A549 (cell line): ENCODE data around the gene EIF2B2. TPM values are rescaled to one million over a fixed set of nuclear protein-coding genes. Genes with fewer than 3 reads are reported as not detected.

Experiments used
- ATAC-seq, 2 experiments: fragments of 200-7000 bp in 1 of 2; fragments of >200 bp in 1 of 2; cut with Nextera tagmentation in 1 of 2; cut with Tn5 transposase in 1 of 2; 3 replicates each; pipeline versions ENCODE4 v1.8.0 to v1.9.1; 2018 to 2020; ENCODE audit warnings: mild to moderate bottlenecking in 1 of 2, moderate library complexity in 1 of 2
- CTCF ChIA-PET: fragments of 300-600 bp; sonication (Branson Sonifier 250); formaldehyde crosslinking; extraction: SDS; loops from one replicate; lab custom pipeline; 2021; ENCODE audit warnings: antibody characterized with exemption, inconsistent platforms; lab: Yijun Ruan, JAX
- POLR2A ChIA-PET: fragments of 350-600 bp; formaldehyde crosslinking; extraction: SDS; loops from one replicate; lab custom pipeline; 2021; ENCODE audit warnings: antibody characterized with exemption, inconsistent platforms; lab: Yijun Ruan, JAX
- DNase-seq, 2 experiments: peaks; one replicate each; pipeline versions ENCODE4 v3.0.0 to v3.0.0-alpha.2; 2011 to 2016; ENCODE audit warnings: low read depth in 1 of 2, low spot score in 1 of 2
- FAIRE-seq: peaks from 2 replicates; lab custom pipeline; 2011; peaks lifted over from hg19 to GRCh38; lab: Jason Lieb, UNC
- H3K27ac ChIP-seq, 2 experiments: fragments of >200 bp; sonication (Bioruptor Twin); formaldehyde crosslinking; 3 replicates each; pipeline ENCODE4 v1.5.1; 2016 to 2017
- H3K4me1 ChIP-seq: fragments of >200 bp; sonication (Bioruptor Twin); formaldehyde crosslinking; 3 replicates; pipeline ENCODE4 v1.6.1; 2016
- H3K4me2 ChIP-seq: fragments of >200 bp; sonication (Bioruptor Twin); formaldehyde crosslinking; 3 replicates; pipeline ENCODE4 v1.6.1; 2016
- H3K4me3 ChIP-seq: fragments of >200 bp; sonication (Bioruptor Twin); formaldehyde crosslinking; 3 replicates; pipeline ENCODE4 v1.5.1; 2016
- H3K9me3 ChIP-seq: fragments of >200 bp; sonication (Bioruptor Twin); formaldehyde crosslinking; 3 replicates; pipeline ENCODE4 v1.6.1; 2016
- CBX2 ChIP-seq: fragments of 200-600 bp; sonication (generic); IDR thresholded peaks from 2 replicates; pipeline ENCODE4 v1.6.1; 2016; ENCODE audit warnings: low read depth, mild to moderate bottlenecking, borderline replicate concordance
- CHD4 ChIP-seq: fragments of 200-600 bp; sonication (generic); IDR thresholded peaks from 2 replicates; pipeline ENCODE4 v1.6.1; 2016; ENCODE audit warnings: antibody characterized with exemption, mild to moderate bottlenecking, borderline replicate concordance
- CTCF ChIP-seq: fragments of >200 bp; sonication (Bioruptor Twin); formaldehyde crosslinking; IDR thresholded peaks from 3 replicates; pipeline ENCODE4 v1.5.1; 2016
- E2F6 ChIP-seq: IDR thresholded peaks from 2 replicates; pipeline ENCODE4 v1.6.1; 2012; ENCODE audit warnings: low read depth, borderline replicate concordance
- FOSB ChIP-seq: fragments of 250-450 bp; sonication (Bioruptor Pico); IDR thresholded peaks from 2 replicates; pipeline ENCODE4 v1.5.0; 2020; ENCODE audit warnings: mild to moderate bottlenecking, moderate library complexity
- FOSL2 ChIP-seq, 2 experiments: fragments of 450-650 bp in 1 of 2; fragments of >200 bp in 1 of 2; sonication (Bioruptor Twin) in 1 of 2; formaldehyde crosslinking; IDR thresholded peaks; 2 replicates each; pipeline versions ENCODE4 v1.5.0 to v1.6.1; 2016 to 2020; ENCODE audit warnings: mild to moderate bottlenecking in 1 of 2, moderate library complexity in 1 of 2
- GATA3 ChIP-seq: IDR thresholded peaks from 2 replicates; pipeline ENCODE4 v1.6.1; 2012; ENCODE audit warnings: borderline replicate concordance
- HDAC2 ChIP-seq: fragments of 200-600 bp; sonication (generic); IDR thresholded peaks from 2 replicates; pipeline ENCODE4 v1.6.1; 2016
- HES2 ChIP-seq: fragments of >200 bp; sonication (Bioruptor Twin); formaldehyde crosslinking; IDR thresholded peaks from 2 replicates; pipeline ENCODE4 v1.6.1; 2016
- JUN ChIP-seq, 2 experiments: fragments of >200 bp; sonication (Bioruptor Twin); formaldehyde crosslinking; IDR thresholded peaks; 2 replicates in 1 of 2; 3 replicates in 1 of 2; pipeline ENCODE4 v1.6.1; 2016 to 2017
- MYC ChIP-seq: IDR thresholded peaks from 2 replicates; pipeline ENCODE4 v1.6.1; 2012; ENCODE audit warnings: mild to moderate bottlenecking, inconsistent platforms, low read length, improper control_type of control experiment, borderline replicate concordance
- NFE2L2 ChIP-seq: fragments of 150-350 bp; conservative IDR thresholded peaks from 2 replicates; pipeline ENCODE4 v1.6.1; 2014; ENCODE audit warnings: low read length
- NPAS2 ChIP-seq: fragments of 250-450 bp; sonication (Bioruptor Pico); IDR thresholded peaks from 2 replicates; pipeline ENCODE4 v1.8.0; 2022; ENCODE audit warnings: mild to moderate bottlenecking, moderate library complexity, borderline replicate concordance
- PHF8 ChIP-seq: fragments of 200-600 bp; sonication (generic); IDR thresholded peaks from 2 replicates; pipeline ENCODE4 v1.6.1; 2016; ENCODE audit warnings: low read depth, mild to moderate bottlenecking, antibody characterized with exemption, moderate library complexity, borderline replicate concordance
- TP53 ChIP-seq: fragments of 250-450 bp; sonication (Bioruptor Pico); IDR thresholded peaks from 2 replicates; pipeline ENCODE4 v1.5.0; 2021; ENCODE audit warnings: mild to moderate bottlenecking, moderate library complexity
- USF2 ChIP-seq: fragments of 450-650 bp; IDR thresholded peaks from 2 replicates; pipeline ENCODE4 v1.6.1; 2014; ENCODE audit warnings: antibody characterized with exemption
- ZSCAN20 ChIP-seq: fragments of 250-450 bp; sonication (Bioruptor Pico); IDR thresholded peaks from 2 replicates; pipeline ENCODE4 v1.8.0; 2022; ENCODE audit warnings: mild to moderate bottlenecking, moderate library complexity
- WGBS: methylation state at CpG from one replicate; pipeline ENCODE4 v1.1.6; 2017; ENCODE audit errors: missing lambda C conversion rate; 5-methylcytosine and 5-hydroxymethylcytosine counted together
- polyA plus RNA-seq, 4 experiments: library from polyadenylated mRNA; depleted of rRNA in 3 of 4; stranded (reverse); fragments of >200 nt; fragmentation: RNase III in 1 of 4; extraction: RNeasy Plus Mini Kit Qiagen cat#74134 plus additional on column Dnase treatment in 1 of 4; gene quantifications; 2 replicates in 3 of 4; 3 replicates in 1 of 4; pipeline ENCODE4 v1.2.3, GENCODE V29; 2011 to 2017

The EIF2B2 gene
- polyA plus RNA-seq, 2 of the 4 experiments (the other 2 are of a cell fraction) = 88.4 to 116 TPM

GRCh38 chr14:74968811-74969210, 33.9 kb upstream of the EIF2B2 start:
- H3K4me1 ChIP-seq = peaks cover 5% of the 10 kb centered on the region; the same call in 1 of the 3 replicates
- ChIA-PET POLR2A (no interaction called here), CTCF (interaction anchor here (0.6 to 2.0 kb wide), 6 partner anchors 9 to 119 kb away, joined by 3 to 10 read pairs (median 4); no protein-coding TSS in a partner anchor)
- no peak for ATAC-seq
- no peak overlapping the region for H3K27ac ChIP-seq
- 14% methylated on average over 1 of the region's 1 CpG for WGBS
- no peak for FAIRE-seq
- H3K9me3 ChIP-seq = no peaks in the 10 kb centered on the region
- no peak overlapping the region for H3K4me2 ChIP-seq
- DNase-seq = no peak
- H3K4me3 ChIP-seq = no peak overlapping the region
- TF ChIP-seq USF2 (no peak), TP53 (CRISPR knock-in tag) (no peak), MYC (no peak), CTCF (no peak), NFE2L2 (no peak), FOSB (CRISPR knock-in tag) (no peak), HES2 (no peak), FOSL2 (IDR thresholded peaks at IDR 0.05) (no peak), FOSL2 (CRISPR knock-in tag; IDR thresholded peaks at IDR 0.05) (no peak), HDAC2 (no peak), PHF8 (no peak)

DNA sequence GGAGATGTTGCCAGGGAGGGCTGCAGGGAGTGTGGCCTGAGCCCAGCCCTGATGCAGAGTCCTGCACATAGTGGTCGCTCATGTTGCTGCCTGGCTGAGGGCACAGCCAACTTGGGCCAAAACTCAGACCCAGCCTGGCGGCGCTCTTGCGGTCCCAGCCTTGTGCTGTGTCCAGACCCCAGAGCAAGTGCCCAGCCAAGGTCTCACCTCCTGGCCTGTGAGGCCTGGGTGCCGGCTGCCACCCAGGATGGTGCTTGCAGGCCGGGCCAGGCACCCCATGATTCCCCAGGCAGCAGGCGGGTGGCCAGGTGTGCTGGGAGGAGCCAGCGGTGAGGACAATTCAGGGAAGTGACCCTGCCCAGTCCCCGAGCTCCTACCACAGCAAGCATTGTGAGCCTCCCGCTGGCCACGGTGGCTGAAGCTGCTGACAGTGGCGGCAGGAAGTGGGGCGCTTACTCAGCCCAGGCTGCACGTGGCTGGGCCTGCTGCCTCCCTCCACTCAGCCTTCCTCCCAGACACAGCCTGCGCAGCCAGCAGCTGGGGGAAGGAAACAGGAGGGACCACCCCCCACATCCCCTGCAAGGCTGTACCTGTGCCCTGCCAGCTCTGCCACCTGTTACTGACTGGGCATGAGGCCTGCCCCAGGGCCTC, 29.6 kb upstream of the EIF2B2 start:
- Histone ChIP-seq H3K4me1 (no peaks in the 10 kb centered on the region), H3K4me2 (no peak overlapping the region), H3K4me3 (no peak overlapping the region), H3K27ac (no peak overlapping the region), H3K9me3 (no peaks in the 10 kb centered on the region)
- DNase-seq = no peak
- no peak for FAIRE-seq
- ATAC-seq = no peak
- 84% methylated on average over 10 of the region's 15 CpGs for WGBS
- CTCF ChIA-PET = interaction anchor here (2.3 to 2.9 kb wide), 2 partner anchors 68 to 116 kb away, joined by 7 to 10 read pairs; no protein-coding TSS in a partner anchor
- POLR2A ChIA-PET = no interaction called here
- TF ChIP-seq NPAS2 (CRISPR knock-in tag) = no peak
- TF ChIP-seq ZSCAN20 (CRISPR knock-in tag) = no peak
- no peak for TF ChIP-seq GATA3
- TF ChIP-seq CBX2 = no peak
- no peak for TF ChIP-seq JUN (IDR thresholded peaks at IDR 0.05)
- no peak for TF ChIP-seq CHD4
- no peak for TF ChIP-seq CTCF

GRCh38 chr14:74973905-74974363, 28.8 kb upstream of the EIF2B2 start:
- Histone ChIP-seq H3K9me3 (no peaks in the 10 kb centered on the region), H3K27ac (no peak overlapping the region), H3K4me3 (no peak overlapping the region), H3K4me1 (no peaks in the 10 kb centered on the region), H3K4me2 (no peak overlapping the region)
- no peak for DNase-seq
- ATAC-seq = no peak
- ChIA-PET CTCF (interaction anchor here (0.8 to 2.9 kb wide), 3 partner anchors 29 to 115 kb away, joined by 3 to 10 read pairs (median 7); no protein-coding TSS in a partner anchor), POLR2A (no interaction called here)
- FAIRE-seq = no peak
- TF ChIP-seq E2F6 (no peak), CBX2 (no peak), NPAS2 (CRISPR knock-in tag) (no peak)
- WGBS = 69% methylated on average over 5 of the region's 5 CpGs
